RWPE1 (cell line): Measurements from ENCODE around the gene TBC1D5.

ENCODE experiments used
- CTCF ChIA-PET: fragments of 350-600 bp; sonication (Branson Sonifier 250); formaldehyde crosslinking; extraction: SDS; loops from one replicate; lab custom pipeline; 2021; lab: Yijun Ruan, JAX
- POLR2A ChIA-PET: fragments of 400-600 bp; formaldehyde crosslinking; extraction: SDS; loops from one replicate; lab custom pipeline; 2020; ENCODE audit warnings: antibody characterized with exemption; ENCODE audit not compliant: low non-redundant PET; lab: Yijun Ruan, JAX
- DNase-seq: peaks from one replicate; pipeline ENCODE4 v3.0.0; 2012; ENCODE audit warnings: low spot score
- H3K27ac ChIP-seq: fragments of 450-650 bp; 2 replicates; pipeline ENCODE4 v1.5.1; 2017
- CTCF ChIP-seq: fragments of 450-650 bp; conservative IDR thresholded peaks from 2 replicates; pipeline ENCODE4 v1.5.1; 2017; ENCODE audit warnings: low read depth, mild to moderate bottlenecking

TBC1D5 gene

GRCh38 chr3:17577796-17578520, 164.5 kb downstream of the TBC1D5 start:
- ChIA-PET POLR2A (no interaction called here), CTCF (no interaction called here)
- TF ChIP-seq CTCF: no peak
- peak; percentile 1 for DNase-seq
- H3K27ac ChIP-seq: no peak overlapping the region

DNA sequence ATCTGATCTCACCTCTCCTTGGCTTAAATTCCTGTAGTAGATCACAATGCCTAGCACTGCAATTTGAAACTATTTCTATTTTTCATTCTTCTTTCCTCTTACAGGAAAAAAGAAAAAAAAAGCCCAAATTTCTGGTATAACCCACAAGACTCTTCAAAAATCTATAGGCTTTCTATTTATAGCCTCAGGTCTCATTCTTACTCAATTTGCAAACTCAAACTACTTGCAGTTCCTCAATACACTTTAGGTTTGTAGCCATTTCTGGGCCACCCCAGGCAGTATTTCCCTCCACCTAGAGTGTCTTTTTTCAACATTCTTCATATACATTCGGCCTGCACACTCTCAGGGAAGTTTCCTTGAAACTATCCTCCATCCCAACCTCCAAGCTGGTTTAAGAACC, 169.0 kb downstream of the TBC1D5 start:
- CTCF ChIA-PET: no interaction called here
- DNase-seq: no peak
- POLR2A ChIA-PET: no interaction called here
- TF ChIP-seq CTCF: no peak
- H3K27ac ChIP-seq: no peak overlapping the region

DNA sequence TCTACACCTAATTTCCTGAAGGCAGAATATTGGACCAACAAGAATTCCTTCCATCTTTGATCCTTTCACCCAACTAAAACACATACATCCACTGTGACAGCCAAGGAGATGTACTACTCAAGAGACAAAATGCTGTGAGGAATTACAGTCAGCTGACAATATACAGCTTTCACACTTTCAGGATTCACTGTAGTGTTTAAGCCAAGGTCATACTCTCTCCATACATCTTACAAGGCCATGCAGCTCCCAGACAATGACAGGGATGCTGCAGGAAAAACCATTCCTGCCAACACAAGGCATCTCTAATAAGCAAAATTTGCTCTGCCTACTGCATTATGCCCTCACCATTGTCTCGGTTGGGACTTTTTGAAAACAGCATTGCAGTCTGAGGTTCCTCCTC, 170.7 kb downstream of the TBC1D5 start:
- DNase-seq: no peak
- ChIA-PET POLR2A (no interaction called here), CTCF (no interaction called here)
- no peak for TF ChIP-seq CTCF
- H3K27ac ChIP-seq: no peak overlapping the region

DNA sequence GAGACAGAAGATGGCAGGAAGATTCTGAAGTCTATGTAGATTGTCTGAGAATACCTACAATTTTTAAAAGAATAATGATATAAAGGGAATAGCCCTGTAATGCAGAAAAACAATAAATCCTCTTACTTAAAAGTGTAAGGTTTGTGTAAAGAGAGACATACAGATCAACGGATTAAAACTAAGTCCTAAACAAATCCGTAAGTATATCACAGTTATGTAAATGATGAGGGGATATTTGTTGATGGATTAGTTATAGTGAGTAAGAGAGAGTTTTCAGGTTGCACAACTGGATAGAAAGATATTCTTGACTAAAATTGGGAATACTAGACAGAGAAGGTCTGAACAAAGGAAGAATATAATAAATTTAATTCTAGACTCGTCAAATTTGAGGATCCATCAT, 179.6 kb downstream of the TBC1D5 start:
- ChIA-PET CTCF (no interaction called here), POLR2A (no interaction called here)
- H3K27ac ChIP-seq: no peak overlapping the region
- TF ChIP-seq CTCF: no peak
- no peak for DNase-seq

DNA sequence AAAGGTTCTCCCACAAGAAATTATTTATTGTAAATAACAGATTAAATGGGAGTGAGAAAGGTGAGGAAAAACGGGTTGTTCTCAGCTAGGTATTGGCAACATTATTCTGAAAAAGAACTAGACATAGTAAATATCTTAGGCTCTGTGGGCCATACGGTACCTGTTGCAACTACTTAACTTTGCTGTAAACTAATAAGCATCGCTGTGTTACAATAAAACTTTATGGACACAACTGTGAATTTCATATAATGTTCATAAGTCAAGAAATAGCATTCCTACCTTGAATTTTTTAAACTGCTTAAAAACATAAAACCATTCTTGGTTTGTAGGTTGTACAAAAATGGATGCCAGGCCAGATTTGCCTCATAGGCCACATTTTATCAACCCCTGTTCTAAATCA, 183.9 kb downstream of the TBC1D5 start:
- TF ChIP-seq CTCF: no peak
- DNase-seq: no peak
- CTCF ChIA-PET: no interaction called here
- H3K27ac ChIP-seq: no peak overlapping the region
- POLR2A ChIA-PET: no interaction called here

DNA sequence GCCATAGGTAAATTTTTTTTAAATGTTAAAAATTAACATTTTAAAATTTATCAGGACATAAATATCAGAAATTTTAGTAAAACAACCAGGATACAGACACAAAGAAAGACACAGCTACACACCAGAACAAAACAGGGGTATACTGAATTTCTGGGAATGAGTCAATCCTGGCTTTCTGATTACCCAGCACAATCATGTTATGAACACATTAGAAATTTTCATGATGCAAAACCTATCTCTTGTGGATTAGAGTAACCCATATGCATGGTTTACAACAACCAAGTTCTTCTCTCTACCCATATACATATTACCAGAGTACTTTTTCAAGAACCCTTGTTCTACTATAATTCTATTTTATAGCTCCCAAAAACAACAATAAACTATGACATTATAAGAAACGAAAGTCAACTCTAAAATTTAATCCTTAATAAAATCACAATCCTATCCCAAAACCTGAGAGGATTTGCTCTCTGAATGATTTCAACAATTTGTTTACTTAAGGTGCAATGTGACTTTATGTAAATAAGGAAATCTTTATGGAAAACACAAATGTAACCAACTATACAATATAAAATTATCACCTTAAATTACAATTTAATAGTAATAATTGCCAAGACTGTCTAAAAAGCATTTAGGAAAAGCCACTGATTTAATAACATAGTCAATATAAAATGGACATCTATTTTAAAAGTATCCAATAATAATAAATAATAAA, 184.5 kb downstream of the TBC1D5 start:
- no peak for TF ChIP-seq CTCF
- ChIA-PET CTCF (interaction anchor here (0.5 kb wide), 1 partner anchor 68 kb away, joined by 3 read pairs; no protein-coding TSS in a partner anchor), POLR2A (no interaction called here)
- no peak for DNase-seq
- H3K27ac ChIP-seq: no peak overlapping the region
